ENCODE measurements around the gene DDX28. TPM values are rescaled to one million over a fixed set of nuclear protein-coding genes. Genes with fewer than 3 reads are reported as not detected.
A peak's percentile ranks its signal among the peaks of the same experiment; 100 is the strongest.

DDX28 gene
- total and polyA plus RNA-seq, 2 donors (not counting 3 experiments of a cell fraction or from before 2014, with no cell fraction given): 8.4 to 12.5 TPM

DNA sequence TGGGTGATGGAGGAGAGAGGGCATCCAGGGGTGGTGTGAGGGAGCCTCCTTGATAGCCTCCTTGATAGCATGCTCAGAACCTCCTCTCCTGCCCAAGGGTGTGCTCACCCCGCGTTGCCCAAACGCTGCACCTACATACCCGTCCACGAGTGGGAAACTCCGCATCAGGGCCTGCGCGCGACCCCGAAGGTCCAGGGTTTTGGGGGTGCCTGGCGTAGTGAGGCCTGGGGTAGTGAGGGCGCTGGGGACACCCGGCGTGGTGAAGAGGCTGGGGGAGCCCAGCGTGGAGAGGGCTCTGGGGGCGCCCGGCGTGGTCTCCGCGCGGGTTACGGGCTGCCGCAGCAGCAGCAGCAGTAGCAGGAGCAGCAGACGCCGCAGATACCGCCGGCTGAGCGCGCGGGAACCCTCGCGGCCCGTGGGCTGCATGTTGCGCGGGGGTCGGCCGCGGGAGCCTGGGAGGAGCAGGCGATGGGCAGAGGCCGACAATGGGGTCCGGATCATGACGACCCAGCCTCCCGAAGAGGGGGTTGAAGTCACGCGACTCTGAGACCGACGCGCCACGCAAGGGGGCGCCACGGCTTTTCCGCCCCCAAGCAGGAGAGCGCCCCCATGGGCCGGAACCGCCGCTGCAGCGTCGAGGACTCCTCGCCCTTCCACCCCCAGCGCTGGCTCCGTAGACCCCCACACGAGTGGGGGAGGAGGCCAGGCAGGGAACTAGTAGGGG lies 42.9 kb downstream of the DDX28 start, which contains the start of gene DPEP3:
DPEP3 (minus strand) TSS at position 545 of the 724 bp plus-strand sequence; CDS start at position 426, 119 bp downstream.
- ChIA-PET CTCF (interaction anchor here (1.0 to 1.8 kb wide), 4 partner anchors 11 to 60 kb away, joined by 3 to 7 read pairs (median 3); no protein-coding TSS in a partner anchor), POLR2A (no interaction called here)
- no peak within 1 kb of the TSS for H3K4me3 ChIP-seq (replicated peaks in 1 of 3; ENCODE audit: insufficient read depth in 1 of 3, low read depth in 1 of 3, low read length in 3 of 3)
- H2AFZ ChIP-seq (ENCODE audit: low read depth, low read length): no peak within 1 kb of the TSS
- FAIRE-seq (no peak), DNase-seq (ENCODE audit: low read depth, low spot score) (no peak)
- H3K4me2 ChIP-seq (ENCODE audit: insufficient read depth, low read length): no peak within 1 kb of the TSS
- peaks cover 17% of the 10 kb centered on the region for H3K4me1 ChIP-seq (ENCODE audit: control insufficient read depth, extremely low read depth, insufficient read depth, low read length)
- intact Hi-C loops (cut with micrococcal nuclease): no loop called here
- peaks cover 0 to 3% of the 10 kb centered on the region in 2 experiments for H3K27me3 ChIP-seq (ENCODE audit: control insufficient read depth in 2 of 2, insufficient read depth in 2 of 2, low read length in 2 of 2)
- dilution Hi-C loops (cut with MboI; ENCODE audit: extremely low pct_ligation_motif_present, low sequenced_read_pairs): no loop called here
- no peak within 1 kb of the TSS for H3K9ac ChIP-seq (replicated peaks; ENCODE audit: extremely low read depth, insufficient read depth, low read length)
- H4K20me1 ChIP-seq (replicated peaks; ENCODE audit: control insufficient read depth, extremely low read depth, insufficient read depth, low read length): no peaks in the 10 kb centered on the region
- no peak within 1 kb of the TSS for H3K27ac ChIP-seq (ENCODE audit: insufficient read depth, low read depth, low read length)
- BruUV-seq (replicated peaks): no TSS peak
- H3K9me1 ChIP-seq (replicated peaks; ENCODE audit: control insufficient read depth, extremely low read depth, insufficient read depth, low read length): no peaks in the 10 kb centered on the region
- H3K9me3 ChIP-seq (replicated peaks; ENCODE audit: control insufficient read depth, insufficient read depth, low read length): no peaks in the 10 kb centered on the region
- no peak for TF ChIP-seq POLR2A (IDR thresholded peaks at IDR 0.05; ENCODE audit: low read depth, low read length)
- TF ChIP-seq POLR2AphosphoS5 (IDR thresholded peaks at IDR 0.05; ENCODE audit: insufficient read depth, low read depth, low read length): no peak
- TF ChIP-seq, protein P1, sequence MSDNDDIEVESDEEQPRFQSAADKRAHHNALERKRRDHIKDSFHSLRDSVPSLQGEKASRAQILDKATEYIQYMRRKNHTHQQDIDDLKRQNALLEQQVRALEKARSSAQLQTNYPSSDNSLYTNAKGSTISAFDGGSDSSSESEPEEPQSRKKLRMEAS (IDR thresholded peaks at IDR 0.05; ENCODE audit: insufficient read depth, insufficient read length): no peak
- TF ChIP-seq, protein P2, sequence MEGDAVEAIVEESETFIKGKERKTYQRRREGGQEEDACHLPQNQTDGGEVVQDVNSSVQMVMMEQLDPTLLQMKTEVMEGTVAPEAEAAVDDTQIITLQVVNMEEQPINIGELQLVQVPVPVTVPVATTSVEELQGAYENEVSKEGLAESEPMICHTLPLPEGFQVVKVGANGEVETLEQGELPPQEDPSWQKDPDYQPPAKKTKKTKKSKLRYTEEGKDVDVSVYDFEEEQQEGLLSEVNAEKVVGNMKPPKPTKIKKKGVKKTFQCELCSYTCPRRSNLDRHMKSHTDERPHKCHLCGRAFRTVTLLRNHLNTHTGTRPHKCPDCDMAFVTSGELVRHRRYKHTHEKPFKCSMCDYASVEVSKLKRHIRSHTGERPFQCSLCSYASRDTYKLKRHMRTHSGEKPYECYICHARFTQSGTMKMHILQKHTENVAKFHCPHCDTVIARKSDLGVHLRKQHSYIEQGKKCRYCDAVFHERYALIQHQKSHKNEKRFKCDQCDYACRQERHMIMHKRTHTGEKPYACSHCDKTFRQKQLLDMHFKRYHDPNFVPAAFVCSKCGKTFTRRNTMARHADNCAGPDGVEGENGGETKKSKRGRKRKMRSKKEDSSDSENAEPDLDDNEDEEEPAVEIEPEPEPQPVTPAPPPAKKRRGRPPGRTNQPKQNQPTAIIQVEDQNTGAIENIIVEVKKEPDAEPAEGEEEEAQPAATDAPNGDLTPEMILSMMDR (IDR thresholded peaks at IDR 0.05; ENCODE audit: extremely low read depth in 1 of 2, insufficient read depth in 1 of 2, low read depth in 1 of 2, low read length in 2 of 2): peak; percentile 29 to 66
- no peaks in the 10 kb centered on the region for H3K36me3 ChIP-seq (ENCODE audit: control insufficient read depth in 2 of 2, extremely low read depth in 1 of 2, insufficient read depth in 2 of 2, low read length in 2 of 2)
- no peaks in the 10 kb centered on the region for H3K79me2 ChIP-seq (ENCODE audit: control insufficient read depth, insufficient read depth, low read length)
